ENCODE results near the gene LYSMD2. TPM values are rescaled to one million over a fixed set of nuclear protein-coding genes. Genes with fewer than 3 reads are reported as not detected.

LYSMD2 gene
- total and polyA plus RNA-seq, 2 donors from 2014 or later = 11.7 to 21.5 TPM

GRCh38 chr15:51675234-51675633 lies 62.2 kb downstream of the LYSMD2 start:
- Histone ChIP-seq H3K36me3 (ENCODE audit: control insufficient read depth in 2 of 3, insufficient read depth in 3 of 3, low read length in 3 of 3) (no peaks in the 10 kb centered on the region), H3K27me3 (ENCODE audit: control insufficient read depth, insufficient read depth, low read length) (no peaks in the 10 kb centered on the region), H3K4me1 (ENCODE audit: control insufficient read depth in 2 of 3, insufficient read depth in 2 of 3, low read depth in 1 of 3, low read length in 3 of 3) (no peaks in the 10 kb centered on the region), H3K9me3 (ENCODE audit: control insufficient read depth in 2 of 3, insufficient read depth in 1 of 3, low read length in 3 of 3) (no peaks in the 10 kb centered on the region), H3K9ac (ENCODE audit: low read length in 3 of 3) (no peak overlapping the region), H3K4me3 (ENCODE audit: low read length in 3 of 3) (no peak overlapping the region), H3K27ac (ENCODE audit: low read depth in 2 of 2, low read length in 2 of 2) (no peak overlapping the region)
- no peak for FAIRE-seq
- TF ChIP-seq CTCF (IDR thresholded peaks at IDR 0.05; ENCODE audit: borderline replicate concordance, extremely low read depth, insufficient read depth) = no peak
- no peak for DNase-seq
- intact Hi-C loops (cut with DNase I) = no loop called here

Other genes with a start within 250 kb of the LYSMD2 start
- 29.0 TPM for gene DMXL2, start 114.9 kb downstream of the LYSMD2 start, total RNA-seq
- 14.6 TPM for gene DMXL2, start 114.9 kb downstream of the LYSMD2 start, polyA plus RNA-seq (ENCODE audit: insufficient read depth, low read depth, low replicate concordance)
- gene SCG3, start 56.2 kb downstream of the LYSMD2 start, total RNA-seq = 0.13 TPM
- gene SCG3, start 56.2 kb downstream of the LYSMD2 start, polyA plus RNA-seq (ENCODE audit: insufficient read depth, low read depth, low replicate concordance) = 0.11 TPM
- 9.3 TPM for gene TMOD2, start 13.9 kb upstream of the LYSMD2 start, total RNA-seq
- 2.5 TPM for gene TMOD2, start 13.9 kb upstream of the LYSMD2 start, polyA plus RNA-seq (ENCODE audit: insufficient read depth, low read depth, low replicate concordance)
- 49.0 TPM for gene TMOD3, start 92.0 kb upstream of the LYSMD2 start, total RNA-seq
- gene TMOD3, start 92.0 kb upstream of the LYSMD2 start, polyA plus RNA-seq (ENCODE audit: insufficient read depth, low read depth, low replicate concordance) = 8.9 TPM
- 14.5 TPM for gene LEO1, start 234.1 kb upstream of the LYSMD2 start, total RNA-seq
- gene LEO1, start 234.1 kb upstream of the LYSMD2 start, polyA plus RNA-seq (ENCODE audit: insufficient read depth, low read depth, low replicate concordance) = 12.1 TPM